GM21737 (cell line): ENCODE results near the gene ICE2.

Experiments
- ATAC-seq: cut with Tn5 transposase; IDR thresholded peaks from one replicate; pipeline ENCODE4 v1.9.1; 2021; ENCODE audit warnings: mild to moderate bottlenecking, moderate library complexity; ENCODE audit not compliant: unreplicated experiment

The ICE2 gene

DNA sequence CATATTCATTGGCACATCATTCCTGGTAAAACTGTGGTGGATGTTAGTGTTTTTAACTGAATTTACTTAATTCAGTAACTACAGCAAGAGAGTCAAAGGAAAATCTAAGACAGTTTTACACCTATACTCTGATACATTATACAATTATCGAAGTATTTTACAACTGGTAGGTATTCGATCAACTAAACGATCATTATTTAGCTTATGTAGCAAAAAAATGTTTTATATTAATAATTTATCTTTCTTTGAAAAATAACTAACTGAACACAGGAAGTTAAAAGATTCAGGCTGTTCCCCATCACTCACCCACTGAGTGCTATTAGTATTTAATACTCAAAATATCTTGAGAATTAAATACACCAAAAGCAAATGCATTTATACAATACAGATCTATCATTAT is 21.0 kb downstream of the ICE2 start:
- ATAC-seq, result no peak

DNA sequence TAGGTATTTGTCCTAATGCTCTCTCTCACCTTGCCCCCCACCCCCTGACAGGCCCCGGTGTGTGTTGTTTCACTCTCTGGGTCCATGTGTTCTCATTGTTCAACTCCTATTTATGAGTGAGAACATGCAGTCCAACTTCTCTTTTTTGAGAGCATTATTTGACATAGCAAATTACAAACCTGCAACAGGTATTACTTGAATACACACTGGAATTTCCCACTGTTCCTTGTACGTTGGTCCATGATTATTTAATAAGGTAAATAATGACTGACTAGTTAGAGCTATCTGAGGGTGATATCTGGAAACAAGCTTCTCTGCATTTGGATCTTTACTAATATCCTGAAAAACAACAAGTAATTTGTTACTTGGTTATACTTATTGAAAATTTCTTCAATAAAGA is 24.1 kb downstream of the ICE2 start:
- no peak for ATAC-seq

DNA sequence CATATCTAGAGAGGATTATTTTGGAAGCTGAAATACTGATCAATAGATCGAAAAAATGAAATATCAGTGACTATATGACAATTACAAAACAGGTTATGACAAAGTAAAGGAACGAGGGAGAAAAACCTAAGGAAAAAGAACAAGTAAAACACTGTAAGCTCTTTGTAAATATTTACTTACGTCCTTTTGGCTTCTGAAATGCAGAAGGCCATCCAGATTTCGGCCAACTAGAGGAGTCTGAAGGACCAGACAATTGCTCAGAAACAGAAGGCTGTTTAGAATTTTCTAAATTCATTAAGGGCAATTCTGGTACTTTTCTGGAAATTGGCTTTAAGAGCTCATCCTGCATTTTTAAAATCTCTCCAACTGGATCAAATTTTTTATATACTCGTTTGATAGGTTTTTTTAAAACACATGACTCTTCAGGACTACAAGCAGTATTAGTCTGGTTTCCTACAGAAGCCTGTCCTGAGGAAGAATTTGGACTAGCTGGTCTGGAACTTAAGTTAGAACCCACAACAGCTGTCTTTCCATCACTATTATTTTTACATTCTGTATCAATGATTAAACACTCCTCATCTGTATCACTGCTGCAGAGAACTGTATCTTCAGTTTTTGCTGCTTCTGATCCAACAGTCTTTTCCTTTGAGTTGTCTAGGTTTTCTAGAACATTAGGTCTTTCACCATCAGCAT is 30.1 kb downstream of the ICE2 start:
- no peak for ATAC-seq

DNA sequence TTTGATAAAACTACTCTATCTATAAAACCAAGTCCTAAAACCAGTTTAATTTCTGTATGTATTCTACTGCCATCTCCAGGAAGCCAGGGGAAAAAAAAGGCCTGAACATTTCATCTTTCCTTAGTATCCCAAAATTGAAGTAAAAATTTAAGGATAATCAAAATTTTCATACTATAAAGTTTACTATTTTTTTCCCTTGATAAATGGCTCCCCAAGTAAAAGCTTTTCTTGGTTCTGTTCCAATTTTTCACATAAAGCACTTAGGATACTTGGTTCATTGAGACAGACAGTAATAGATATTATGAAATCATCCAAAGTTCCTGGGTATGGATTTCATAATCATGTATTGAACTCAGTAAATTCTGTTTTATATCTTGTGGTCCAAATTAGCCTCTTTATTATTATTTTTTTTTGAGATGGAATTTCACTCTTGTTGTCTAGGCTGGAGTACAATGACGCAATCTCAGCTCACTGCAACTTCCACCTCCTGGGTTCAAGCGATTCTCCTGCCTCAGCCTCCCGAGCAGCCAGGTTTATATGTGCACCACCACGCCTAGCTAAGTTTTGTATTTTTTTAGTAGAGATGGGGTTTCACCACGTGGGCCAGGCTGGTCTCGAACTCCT is 34.5 kb downstream of the ICE2 start:
- no peak for ATAC-seq

DNA sequence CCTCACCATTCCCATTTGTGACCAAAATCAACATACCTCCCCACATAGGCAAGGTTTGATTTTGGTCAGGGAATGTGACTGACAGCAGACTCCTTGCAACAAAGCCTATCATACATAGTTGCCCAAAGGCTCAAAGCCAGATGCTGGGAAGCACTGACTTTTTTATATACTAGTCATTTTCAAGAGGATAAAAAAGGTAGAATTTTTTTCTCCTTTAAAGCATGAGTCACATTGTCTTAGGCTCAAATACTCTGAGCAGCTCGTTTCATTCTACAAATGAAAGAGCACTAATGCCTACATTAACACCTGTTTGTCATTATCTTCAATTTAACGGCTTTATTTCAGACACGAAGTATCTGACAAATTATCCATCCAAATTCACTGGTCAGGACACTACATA is 36.2 kb downstream of the ICE2 start:
- ATAC-seq, result no peak

DNA sequence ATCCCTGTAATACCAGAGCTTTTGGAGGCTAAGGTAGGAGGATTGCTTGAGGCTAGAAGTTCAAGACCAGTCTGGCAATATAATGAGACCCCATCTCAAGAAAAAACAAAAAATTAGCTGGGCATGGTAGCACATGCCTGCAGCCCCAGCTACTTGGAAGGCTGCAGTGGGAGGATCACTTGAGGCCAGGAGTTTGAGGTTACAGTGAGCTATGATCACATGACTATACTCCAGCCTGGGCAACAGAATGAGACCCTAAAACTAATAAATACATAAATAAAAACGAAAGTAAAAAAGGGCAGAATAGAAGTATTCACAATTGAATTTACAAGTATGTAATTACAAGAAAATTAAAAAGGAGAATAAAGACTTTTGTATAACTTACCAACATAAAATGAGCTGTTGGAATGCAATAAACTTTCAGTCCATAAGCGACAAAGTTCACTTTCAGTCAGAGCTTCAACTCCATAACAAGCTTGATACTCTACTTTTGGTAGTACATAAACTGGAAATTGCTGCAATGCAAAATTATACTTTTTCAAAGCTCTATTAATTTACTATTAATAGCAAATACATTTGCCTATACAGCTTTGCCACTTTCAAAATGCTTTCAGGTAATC is 36.8 kb downstream of the ICE2 start:
- no peak for ATAC-seq

DNA sequence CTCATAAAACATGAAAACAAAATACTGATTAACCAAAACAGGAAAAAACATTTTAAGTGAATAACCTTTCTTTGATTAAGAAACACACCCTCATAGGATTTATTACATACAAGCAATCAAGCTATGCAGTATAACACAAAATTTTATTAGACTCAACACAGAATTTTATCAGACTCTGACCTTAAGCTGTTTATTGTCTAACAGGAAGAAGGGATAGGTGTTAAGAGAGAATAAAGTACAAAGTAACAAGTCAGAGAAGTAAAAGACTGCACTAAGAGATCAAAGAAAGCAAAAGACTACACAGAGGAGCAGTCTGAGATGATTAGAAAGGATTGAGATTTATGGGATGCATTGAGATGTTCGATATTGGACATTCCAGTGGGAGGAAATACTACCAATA is 37.6 kb downstream of the ICE2 start:
- no peak for ATAC-seq

DNA sequence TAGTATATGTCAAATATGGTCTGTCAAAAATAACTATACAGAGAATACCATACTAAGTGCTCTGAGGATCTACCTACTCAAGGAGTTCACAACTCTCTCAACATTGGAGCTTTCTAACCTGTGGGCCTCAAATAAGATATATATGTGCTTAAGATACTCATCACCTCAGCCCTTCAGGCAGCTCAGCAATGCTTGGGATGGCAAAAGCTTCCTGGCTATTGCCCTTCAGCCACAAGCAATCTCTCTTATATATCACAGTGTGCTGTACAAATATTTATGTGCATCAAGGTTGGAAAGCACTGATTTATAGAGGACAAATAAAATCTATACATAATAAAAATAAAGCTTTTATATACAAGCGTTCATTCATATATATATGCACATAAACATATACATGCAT is 40.3 kb downstream of the ICE2 start:
- ATAC-seq, result no peak

DNA sequence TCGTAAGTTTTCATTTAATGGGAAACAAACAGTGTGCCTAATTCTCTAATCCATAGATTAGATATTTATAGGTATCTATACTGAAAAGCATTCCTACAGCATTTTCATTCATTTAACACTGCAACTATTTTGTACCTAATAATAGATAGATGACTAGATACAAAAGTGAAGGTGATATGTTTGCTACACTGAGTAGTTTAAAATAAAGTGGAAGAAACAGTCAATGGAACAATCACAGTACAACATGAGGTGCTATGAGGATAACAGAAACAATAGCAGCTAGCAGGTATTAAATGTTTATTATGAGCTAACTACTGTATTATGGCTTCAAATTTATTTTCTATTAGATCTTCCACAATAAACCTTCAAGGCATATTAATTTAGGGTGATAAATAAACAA is 50.0 kb downstream of the ICE2 start:
- ATAC-seq, result no peak

DNA sequence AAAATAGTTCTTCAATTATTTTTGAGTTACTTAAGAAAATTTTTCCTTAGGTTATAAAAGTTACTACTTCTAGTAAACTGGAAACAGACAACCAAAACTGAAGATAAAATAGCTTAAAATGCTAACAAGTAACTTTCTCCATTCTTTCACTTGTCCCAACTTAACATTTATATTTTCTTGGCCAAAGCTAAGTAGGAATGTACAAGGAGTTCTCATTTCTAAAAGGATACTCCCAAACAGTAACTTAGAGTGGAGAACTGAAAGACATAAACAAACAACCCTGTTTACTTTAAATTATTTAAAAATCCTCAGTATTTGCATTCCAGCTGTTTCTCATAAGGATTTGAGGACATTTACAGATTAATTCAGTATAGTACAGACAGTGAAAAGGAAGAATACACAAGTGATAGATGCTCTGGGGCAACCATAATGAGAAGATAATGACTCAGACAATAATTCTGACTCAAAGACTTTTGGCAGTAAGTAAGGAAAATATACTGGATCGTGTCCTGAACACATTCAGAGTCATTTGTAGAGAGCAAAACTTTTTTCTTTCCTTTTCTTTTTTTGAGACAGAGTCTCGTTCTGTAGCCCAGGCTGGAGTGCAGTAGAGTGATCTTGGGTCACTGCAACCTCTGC is 52.0 kb downstream of the ICE2 start:
- no peak for ATAC-seq

DNA sequence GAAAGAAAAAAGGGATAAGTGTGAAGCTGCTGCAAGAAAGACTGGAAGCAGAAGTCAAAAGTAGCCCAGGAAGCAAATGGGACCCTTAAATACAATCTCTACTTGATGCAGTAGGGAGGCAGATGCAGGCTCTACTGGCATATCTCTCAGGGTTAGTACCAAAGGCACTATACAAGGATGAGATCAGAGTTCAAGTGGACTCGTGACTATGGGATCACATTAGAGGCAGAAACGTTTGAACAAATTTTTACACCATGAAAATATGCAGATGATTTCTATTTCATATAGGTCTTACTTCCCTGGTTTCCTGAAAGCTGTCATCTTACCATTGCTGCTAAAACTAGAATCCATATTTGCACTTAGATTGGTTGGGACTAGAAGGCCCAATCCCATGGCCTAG is 53.5 kb downstream of the ICE2 start:
- ATAC-seq, result no peak

DNA sequence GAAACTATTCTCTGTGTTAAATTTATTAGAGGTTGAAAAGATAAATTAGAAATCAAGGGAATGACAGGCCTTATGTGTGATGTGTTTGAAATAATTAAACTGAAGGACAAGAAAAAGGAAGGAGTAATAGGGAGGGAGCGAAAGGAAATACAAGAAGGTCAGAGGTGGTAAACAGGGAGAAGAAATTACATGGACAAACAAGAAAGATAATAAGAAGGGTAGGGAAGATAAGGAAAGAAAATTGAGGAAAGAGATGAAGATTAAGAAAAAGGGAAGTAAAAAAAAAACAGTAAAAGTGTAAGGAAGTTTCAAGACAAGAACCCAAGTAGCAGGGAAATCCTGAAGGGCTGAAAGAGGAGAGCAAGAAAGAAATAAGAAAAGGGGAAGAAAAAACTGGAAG is 54.9 kb downstream of the ICE2 start:
- ATAC-seq, result no peak

DNA sequence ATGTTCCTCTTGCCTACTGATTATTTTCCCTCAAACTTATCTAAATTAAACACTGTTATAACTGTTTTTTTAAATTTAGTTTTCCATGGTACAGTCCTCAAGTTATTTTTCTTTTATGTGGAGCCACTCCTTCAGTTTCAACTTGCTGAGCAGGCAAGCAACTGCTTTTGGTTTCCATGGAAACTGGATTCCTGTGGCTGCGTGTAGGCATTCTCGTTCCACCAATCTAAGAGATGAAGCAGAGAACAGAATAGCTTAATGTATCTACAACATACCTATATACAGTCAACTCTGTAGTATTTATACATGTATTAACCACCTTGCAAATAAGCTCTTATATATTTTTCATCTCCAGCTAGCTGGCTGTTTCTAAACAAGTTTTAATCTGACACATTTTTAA is 55.4 kb downstream of the ICE2 start:
- no peak for ATAC-seq

DNA sequence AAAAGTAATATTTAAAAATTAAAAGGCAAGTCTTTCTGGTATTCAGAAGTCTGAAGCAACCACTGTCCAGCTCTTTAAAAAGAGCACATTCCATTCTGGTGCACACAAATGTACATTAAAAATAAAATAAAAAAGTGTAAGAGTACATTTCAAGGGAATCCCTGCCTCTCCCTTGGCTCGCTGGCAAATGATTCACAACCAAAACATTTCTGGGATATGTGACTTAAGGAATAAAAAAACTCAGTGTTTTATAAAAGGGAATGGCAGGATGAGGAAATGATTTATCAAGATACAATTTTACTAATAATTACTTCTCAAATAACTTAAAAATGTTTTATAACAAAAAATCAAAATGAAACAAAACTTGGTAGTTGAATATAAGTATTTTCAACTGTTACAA is 57.4 kb downstream of the ICE2 start:
- no peak for ATAC-seq

DNA sequence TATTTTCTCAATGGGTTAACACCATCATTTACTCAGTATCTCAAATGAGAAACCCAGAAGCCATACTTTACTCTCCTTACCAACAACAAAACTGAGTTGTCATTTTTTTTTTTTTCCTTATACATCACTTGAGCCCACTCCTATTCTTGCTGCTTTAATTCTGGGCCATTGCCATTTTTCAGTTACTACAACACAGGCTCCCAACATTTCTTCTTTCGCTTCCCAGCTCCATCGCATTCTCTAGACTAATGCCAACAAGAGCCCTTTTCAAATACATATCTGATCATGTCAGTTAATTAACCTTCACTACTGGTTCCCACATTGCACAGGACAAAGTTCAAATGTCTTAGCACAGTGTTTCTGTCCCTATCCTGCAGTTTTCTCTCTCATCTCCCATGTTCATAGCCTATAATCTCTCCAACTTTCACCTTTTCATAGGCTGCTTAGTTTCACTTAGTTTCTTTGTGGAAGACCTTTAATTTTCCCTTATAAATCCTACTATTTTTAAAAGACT is 58.7 kb downstream of the ICE2 start:
- ATAC-seq, result no peak

DNA sequence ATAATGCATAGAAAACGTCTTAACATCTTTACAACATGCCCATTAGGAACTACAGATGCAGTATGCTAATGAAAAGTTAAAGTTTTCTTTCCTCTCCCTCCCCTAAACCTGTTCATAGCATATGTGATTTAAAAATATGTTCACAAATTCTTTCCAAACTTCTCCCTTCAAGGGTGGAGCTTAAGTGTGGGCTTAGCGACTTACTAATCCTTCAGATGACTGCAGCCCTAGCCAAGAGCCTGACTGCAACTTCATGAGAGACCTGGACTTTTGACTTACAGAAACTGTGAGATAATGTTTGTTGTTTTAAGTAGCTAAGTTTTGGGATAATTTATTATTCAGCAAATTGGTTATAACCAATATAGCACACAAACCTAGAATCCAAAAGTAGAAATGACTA is 59.2 kb downstream of the ICE2 start:
- no peak for ATAC-seq

DNA sequence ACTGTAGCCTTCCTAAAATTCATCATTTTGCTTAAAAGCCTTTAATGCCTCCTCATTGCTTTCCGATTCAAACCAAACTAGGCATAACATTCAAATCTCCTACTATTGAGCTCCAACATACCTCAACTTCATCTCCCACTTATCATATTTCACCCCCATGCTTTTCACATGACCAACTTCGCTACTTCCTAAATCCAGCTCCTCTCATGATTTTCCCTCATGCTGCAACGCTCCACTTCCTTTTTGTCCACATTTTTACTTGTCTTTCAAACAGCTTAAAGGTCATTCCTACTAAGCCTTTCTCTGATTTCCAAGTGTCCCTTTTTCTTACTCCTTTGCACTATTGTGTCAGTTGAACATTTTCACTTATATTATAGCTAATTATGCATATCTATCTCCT is 60.8 kb downstream of the ICE2 start:
- ATAC-seq, result no peak

DNA sequence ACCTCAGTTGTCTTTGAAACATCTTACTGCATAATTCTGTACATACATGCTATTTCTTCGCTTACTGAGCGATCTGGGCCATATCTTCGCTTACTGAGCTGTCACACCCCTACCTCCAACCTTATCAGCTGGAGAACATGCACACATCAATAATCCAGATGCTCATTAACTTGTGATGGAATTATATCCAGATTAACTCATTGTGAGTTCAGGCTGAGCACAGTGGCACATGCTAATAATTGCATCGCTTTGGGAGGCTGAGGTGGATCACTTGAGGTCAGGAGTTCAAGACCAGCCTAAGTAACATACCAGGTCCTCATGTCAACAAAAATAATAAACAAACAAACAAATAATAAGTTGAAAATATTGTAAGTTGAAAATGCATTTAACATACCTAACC is 61.8 kb downstream of the ICE2 start:
- ATAC-seq, result no peak

DNA sequence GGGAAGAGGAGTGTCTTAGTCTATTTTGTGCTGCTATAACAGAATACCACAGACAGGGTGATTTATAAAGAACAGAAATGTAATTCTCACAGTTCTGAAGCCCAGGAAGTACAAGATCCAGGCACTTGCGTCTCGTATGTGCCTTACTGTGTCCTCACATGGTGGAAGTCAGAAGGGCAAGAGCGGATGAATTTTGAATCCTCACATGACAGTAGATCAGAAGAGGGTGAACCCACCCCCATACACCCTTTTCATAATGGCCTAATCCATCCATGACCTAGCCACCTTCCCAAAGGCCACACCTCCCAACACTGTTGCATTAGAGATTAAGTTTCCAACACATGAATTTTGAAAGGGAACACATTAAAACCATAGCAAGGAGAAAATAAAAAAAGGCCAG is 62.5 kb downstream of the ICE2 start:
- ATAC-seq, result no peak

DNA sequence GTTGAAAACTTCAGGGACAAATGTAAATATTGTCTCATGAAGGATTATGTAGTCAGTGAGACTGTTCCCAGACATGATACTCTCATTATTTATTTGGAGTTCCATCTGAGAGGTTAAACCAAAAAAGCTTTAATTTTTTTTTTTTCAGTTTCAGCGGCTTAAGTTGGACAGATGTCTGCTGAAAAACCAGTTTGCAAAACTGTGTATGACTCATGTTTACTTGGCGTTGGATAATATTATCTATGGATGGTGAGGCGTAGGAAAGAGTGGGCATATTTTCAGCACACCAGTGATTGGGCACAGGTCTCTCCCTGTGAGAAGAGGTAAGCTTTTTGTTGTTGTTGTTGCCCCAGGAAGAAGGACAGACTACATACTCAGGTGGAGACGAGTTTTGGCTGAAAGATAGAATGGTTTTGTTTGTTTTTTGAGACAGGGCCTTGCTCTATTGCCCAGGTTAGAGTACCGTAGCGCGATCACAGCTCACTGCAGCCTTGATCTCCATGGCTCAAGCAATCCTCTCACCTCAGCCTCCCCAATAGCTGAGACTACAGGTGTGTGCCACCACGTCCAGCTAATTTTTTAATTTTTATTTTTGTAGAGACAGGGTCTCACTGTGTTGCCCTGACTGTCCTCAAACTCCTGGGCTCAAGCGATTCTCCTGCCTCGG is 64.8 kb downstream of the ICE2 start:
- ATAC-seq, result no peak

DNA sequence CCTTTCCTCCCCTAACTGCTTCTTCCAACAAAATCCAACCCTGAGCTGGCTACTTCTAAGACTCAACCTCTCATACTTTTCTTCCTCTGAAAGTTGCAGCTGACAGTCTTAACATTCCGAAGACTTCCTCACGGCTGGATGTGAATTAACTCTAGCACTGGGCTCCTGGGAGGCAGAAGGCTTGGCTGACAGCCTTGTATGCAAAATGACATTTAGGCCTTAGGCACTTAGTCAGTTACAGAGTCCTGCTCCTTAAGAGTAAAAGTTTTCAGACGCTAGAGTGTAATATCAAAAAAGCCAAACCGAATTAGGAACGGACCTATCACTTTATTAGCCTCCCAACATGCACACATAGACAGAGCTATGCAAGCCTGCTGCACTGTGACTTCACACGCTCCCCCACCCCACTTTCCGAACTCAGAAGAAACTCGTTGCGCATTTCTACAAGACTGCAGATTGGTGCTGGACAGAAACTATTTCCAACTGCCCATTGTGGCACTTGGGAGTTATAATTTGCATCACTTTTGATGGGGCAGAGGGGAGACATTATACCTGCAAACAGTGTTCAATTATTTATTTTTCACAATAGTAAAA is 65.6 kb downstream of the ICE2 start:
- no peak for ATAC-seq
